Measurements from ENCODE around the gene QRFP. TPM values are rescaled to one million over a fixed set of nuclear protein-coding genes. Genes with fewer than 3 reads are reported as not detected.

QRFP gene
- total and polyA plus RNA-seq, 2 of the 8 experiments (the other 6 are each of a cell fraction or from before 2014, with no cell fraction given) = not detected

GRCh38 chr9:130846487-130847305 lies 49.9 kb downstream of the QRFP start:
- CTCF ChIA-PET (ENCODE audit: partially characterized antibody) = interaction anchor here (1.3 to 3.3 kb wide), 8 partner anchors 8 to 145 kb away, joined by 3 to 16 read pairs (median 6); no protein-coding TSS in a partner anchor
- no peak overlapping the region for H2BK120ac ChIP-seq (replicated peaks; ENCODE audit: low read depth, low read length)
- H2BK15ac ChIP-seq (ENCODE audit: low read length) = no peak overlapping the region
- H3K4me1 ChIP-seq (replicated peaks in 1 of 4; ENCODE audit: control insufficient read depth in 3 of 4, insufficient read depth in 4 of 4, low read length in 3 of 4) = peaks cover 4 to 26% (median 17%) of the 10 kb centered on the region in 4 experiments
- H3K9ac ChIP-seq (replicated peaks in 1 of 4; ENCODE audit: extremely low read depth in 1 of 4, low read depth in 3 of 4, low read length in 3 of 4) = no peak overlapping the region
- H4K91ac ChIP-seq (replicated peaks; ENCODE audit: insufficient read length, low read length) = no peak overlapping the region
- peaks cover 23 to 93% of the 10 kb centered on the region in 2 experiments for H3K79me2 ChIP-seq (ENCODE audit: control insufficient read depth in 1 of 2, insufficient read depth in 2 of 2, low read length in 2 of 2)
- H3K14ac ChIP-seq (ENCODE audit: insufficient read length) = no peak overlapping the region
- DNase-seq (ENCODE audit: low read depth in 1 of 2, low spot score in 2 of 2) (no peak), FAIRE-seq (no peak)
- peaks cover 0 to 14% of the 10 kb centered on the region in 2 experiments for H4K20me1 ChIP-seq (replicated peaks in 1 of 2; ENCODE audit: control insufficient read depth in 1 of 2, insufficient read depth in 2 of 2, low read length in 2 of 2)
- no peak overlapping the region for H2AFZ ChIP-seq (ENCODE audit: low read length)
- H3K4me3 ChIP-seq (ENCODE audit: extremely low read depth in 1 of 4, insufficient read depth in 2 of 4, low read depth in 3 of 4, low read length in 4 of 4) = no peak overlapping the region
- H4K8ac ChIP-seq (ENCODE audit: extremely low read depth, insufficient read depth, low read length) = no peak overlapping the region
- 79% methylated on average over 12 of the region's 12 CpGs; no CpG with 5 or more reads in 1 of the 2 experiments for WGBS, 2 experiments (ENCODE audit: extremely low coverage in 1 of 2, insufficient coverage in 1 of 2, insufficient read length in 1 of 2, insufficient replicate concordance in 2 of 2, low coverage in 1 of 2, low lambda C conversion rate in 2 of 2, missing lambda C conversion rate in 1 of 2)
- H3K27me3 ChIP-seq (replicated peaks in 1 of 4; ENCODE audit: control insufficient read depth in 3 of 4, extremely low read depth in 1 of 4, insufficient read depth in 3 of 4, low read length in 3 of 4) = no peaks in the 10 kb centered on the region
- H3K56ac ChIP-seq (replicated peaks; ENCODE audit: insufficient read length, low read depth, low read length) = no peak overlapping the region
- H3K4me2 ChIP-seq (ENCODE audit: insufficient read depth in 1 of 2, low read depth in 2 of 2, low read length in 2 of 2) = peak overlapping the region in 1 of 2 experiments; percentile 33; a peak in 1 of 4 replicates
- H3K18ac ChIP-seq (ENCODE audit: extremely low read depth, low read length) = no peak overlapping the region
- H2AK5ac ChIP-seq (ENCODE audit: low read depth, low read length) = no peak overlapping the region
- H3K79me1 ChIP-seq (ENCODE audit: low read depth, low read length) = peaks cover 14% of the 10 kb centered on the region
- H4K5ac ChIP-seq (ENCODE audit: insufficient read length, low read depth, low read length) = no peak overlapping the region
- no peaks in the 10 kb centered on the region for H3K36me3 ChIP-seq (ENCODE audit: control insufficient read depth in 2 of 4, insufficient read depth in 4 of 4, low read length in 3 of 4)
- no peak overlapping the region for H2BK12ac ChIP-seq (ENCODE audit: low read depth, low read length)
- peak overlapping the region; percentile 62 for H3K27ac ChIP-seq (ENCODE audit: low read depth, low read length)
- H2BK5ac ChIP-seq (ENCODE audit: low read depth, low read length) = no peak overlapping the region
- H3K9me3 ChIP-seq (ENCODE audit: insufficient read depth in 2 of 2, low read depth in 1 of 2, low read length in 1 of 2) = no peaks in the 10 kb centered on the region
- peak overlapping the region; percentile 43; the same call in 1 of the 2 replicates for H2BK20ac ChIP-seq (ENCODE audit: low read length)
- POLR2A ChIA-PET (ENCODE audit: partially characterized antibody) = interaction anchor here (1.0 to 2.5 kb wide), 2 partner anchors 12 to 20 kb away, joined by 3 to 8 read pairs; no protein-coding TSS in a partner anchor
- H3K23me2 ChIP-seq (ENCODE audit: low read depth, low read length) = no peaks in the 10 kb centered on the region; the same call in 1 of the 2 replicates
- no peak overlapping the region for H3K23ac ChIP-seq (ENCODE audit: insufficient read length)
- no peak overlapping the region for H3K4ac ChIP-seq (replicated peaks; ENCODE audit: insufficient read length, low read depth, low read length)
- TF ChIP-seq SP1 (IDR thresholded peaks at IDR 0.05; ENCODE audit: low read depth, low read length) (no peak), KDM1A (IDR thresholded peaks at IDR 0.05; ENCODE audit: borderline replicate concordance, low read length) (no peak), SIN3A (conservative IDR thresholded peaks at IDR 0.05 in 1 of 2, IDR thresholded peaks at IDR 0.05 in 1 of 2; ENCODE audit: low read depth in 1 of 2, low read length in 2 of 2) (no peak), FOSL1 (IDR thresholded peaks at IDR 0.05; ENCODE audit: insufficient read depth, low read depth, low read length) (no peak), NRF1 (IDR thresholded peaks at IDR 0.05; ENCODE audit: low read depth, low read length) (no peak)

All from H1 (cell line).